ENCODE measurements around the gene GABRR1. TPM values are rescaled to one million over a fixed set of nuclear protein-coding genes. Genes with fewer than 3 reads are reported as not detected.

The GABRR1 gene
- total and polyA plus RNA-seq, 2 of the 13 experiments (the other 11 are each of a cell fraction or from before 2014, with no cell fraction given), result not detected

DNA sequence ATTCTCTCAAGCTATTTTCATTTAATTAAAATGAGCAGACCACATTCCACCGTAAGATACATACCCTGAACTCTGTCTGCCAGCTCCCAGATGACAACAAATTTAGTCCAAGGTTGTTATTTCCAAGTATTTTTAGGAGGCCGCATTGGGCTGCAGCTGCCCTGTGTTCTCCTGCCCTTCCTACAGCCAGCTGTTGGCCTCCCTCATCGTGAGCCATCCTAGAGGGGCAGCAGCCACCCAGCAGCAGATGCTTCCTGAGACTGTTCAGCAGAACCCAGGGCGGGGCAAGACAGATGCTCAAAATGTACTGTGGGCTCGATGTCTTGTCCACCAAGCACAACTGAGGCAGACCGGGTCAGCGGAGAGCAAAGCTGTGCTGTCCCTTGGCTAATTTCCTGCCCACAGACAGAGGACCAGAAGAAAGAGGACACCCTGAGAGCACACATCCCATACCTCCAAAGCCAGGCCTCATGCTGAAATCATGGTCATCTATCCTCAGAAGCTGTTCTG lies 16.4 kb downstream of the GABRR1 start:
- intact Hi-C loops (cut with micrococcal nuclease; ENCODE audit: unreplicated experiment), result no loop called here
- H3K9ac ChIP-seq (ENCODE audit: insufficient read depth, low read depth, low read length), result no peak overlapping the region
- no peak overlapping the region for H3K4me2 ChIP-seq (ENCODE audit: low read depth, low read length)
- H3K4me3 ChIP-seq (replicated peaks in 1 of 3; ENCODE audit: insufficient read depth in 1 of 3, low read depth in 2 of 3, low read length in 3 of 3), result no peak overlapping the region
- peaks cover 0 to 3% of the 10 kb centered on the region in 2 experiments; a peak in 1 of 5 replicates for H3K27me3 ChIP-seq (ENCODE audit: control insufficient read depth in 1 of 2, insufficient read depth in 2 of 2, low read length in 2 of 2)
- no peak overlapping the region for H2AFZ ChIP-seq (ENCODE audit: low read length)
- TF ChIP-seq ZSCAN20 (CRISPR knock-in tag; IDR thresholded peaks at IDR 0.05; ENCODE audit: borderline replicate concordance) (no peak), ZC3H4 (CRISPR knock-in tag; IDR thresholded peaks at IDR 0.05; ENCODE audit: borderline replicate concordance) (no peak), ZNF350 (CRISPR knock-in tag; IDR thresholded peaks at IDR 0.05; ENCODE audit: borderline replicate concordance, low read depth) (no peak), ZNF205 (CRISPR knock-in tag; IDR thresholded peaks at IDR 0.05) (no peak), ZSCAN29 (CRISPR knock-in tag; conservative IDR thresholded peaks at IDR 0.05) (no peak), ARID2 (CRISPR knock-in tag; IDR thresholded peaks at IDR 0.05; ENCODE audit: borderline replicate concordance) (no peak)
- TF ChIP-seq, protein P1, sequence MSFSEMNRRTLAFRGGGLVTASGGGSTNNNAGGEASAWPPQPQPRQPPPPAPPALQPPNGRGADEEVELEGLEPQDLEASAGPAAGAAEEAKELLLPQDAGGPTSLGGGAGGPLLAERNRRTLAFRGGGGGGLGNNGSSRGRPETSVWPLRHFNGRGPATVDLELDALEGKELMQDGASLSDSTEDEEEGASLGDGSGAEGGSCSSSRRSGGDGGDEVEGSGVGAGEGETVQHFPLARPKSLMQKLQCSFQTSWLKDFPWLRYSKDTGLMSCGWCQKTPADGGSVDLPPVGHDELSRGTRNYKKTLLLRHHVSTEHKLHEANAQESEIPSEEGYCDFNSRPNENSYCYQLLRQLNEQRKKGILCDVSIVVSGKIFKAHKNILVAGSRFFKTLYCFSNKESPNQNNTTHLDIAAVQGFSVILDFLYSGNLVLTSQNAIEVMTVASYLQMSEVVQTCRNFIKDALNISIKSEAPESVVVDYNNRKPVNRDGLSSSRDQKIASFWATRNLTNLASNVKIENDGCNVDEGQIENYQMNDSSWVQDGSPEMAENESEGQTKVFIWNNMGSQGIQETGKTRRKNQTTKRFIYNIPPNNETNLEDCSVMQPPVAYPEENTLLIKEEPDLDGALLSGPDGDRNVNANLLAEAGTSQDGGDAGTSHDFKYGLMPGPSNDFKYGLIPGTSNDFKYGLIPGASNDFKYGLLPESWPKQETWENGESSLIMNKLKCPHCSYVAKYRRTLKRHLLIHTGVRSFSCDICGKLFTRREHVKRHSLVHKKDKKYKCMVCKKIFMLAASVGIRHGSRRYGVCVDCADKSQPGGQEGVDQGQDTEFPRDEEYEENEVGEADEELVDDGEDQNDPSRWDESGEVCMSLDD (CRISPR knock-in tag; IDR thresholded peaks at IDR 0.05; ENCODE audit: borderline replicate concordance), result no peak
- ATAC-seq (no peak), FAIRE-seq (no peak), DNase-seq (ENCODE audit: low spot score) (no peak)
- in situ Hi-C loops (cut with HindIII; ENCODE audit: extremely low pct_ligation_motif_present, low pct_unique_long_range_greater_than_20kb), result no loop called here
- no peaks in the 10 kb centered on the region for H3K9me3 ChIP-seq (ENCODE audit: low read length)
- ChIA-PET CTCF (ENCODE audit: low intra/inter-chr PET ratio, low total read pairs) (no interaction called here), POLR2A (no interaction called here)
- WGBS (ENCODE audit: low lambda C conversion rate), result 58% methylated on average over 6 of the region's 7 CpGs
- H3K79me2 ChIP-seq (ENCODE audit: insufficient read depth, low read length), result no peaks in the 10 kb centered on the region
- no peaks in the 10 kb centered on the region for H3K4me1 ChIP-seq (ENCODE audit: insufficient read depth, low read length)
- H3K36me3 ChIP-seq (replicated peaks in 1 of 2; ENCODE audit: control insufficient read depth in 1 of 2, insufficient read depth in 2 of 2, low read length in 2 of 2), result no peaks in the 10 kb centered on the region
- BruUV-seq (replicated peaks), result no TSS peak
- H3K27ac ChIP-seq (ENCODE audit: extremely low read length, insufficient read depth, low read length), result no peak overlapping the region
- H4K20me1 ChIP-seq (ENCODE audit: insufficient read depth, low read length), result no peaks in the 10 kb centered on the region
